Testis (tissue), 2 donors: ENCODE results near the gene NAP1L4.

Experiments used
- POLR2A ChIP-seq: fragments of 450-650 bp; IDR thresholded peaks from one replicate; pipeline ENCODE4 v1.6.1; 2017; ENCODE audit warnings: antibody characterized with exemption, mild to moderate bottlenecking, moderate library complexity
- TF ChIP-seq, protein P1 (sequence below), 3 experiments: fragments of 450-650 bp in 2 of 3; fragments of 200-600 bp in 1 of 3; sonication (generic) in 1 of 3; IDR thresholded peaks; one replicate each; pipeline ENCODE4 v1.5.1; 2016 to 2019; ENCODE audit warnings: antibody characterized with exemption in 3 of 3, mild to moderate bottlenecking in 2 of 3, moderate library complexity in 1 of 3

DNA sequence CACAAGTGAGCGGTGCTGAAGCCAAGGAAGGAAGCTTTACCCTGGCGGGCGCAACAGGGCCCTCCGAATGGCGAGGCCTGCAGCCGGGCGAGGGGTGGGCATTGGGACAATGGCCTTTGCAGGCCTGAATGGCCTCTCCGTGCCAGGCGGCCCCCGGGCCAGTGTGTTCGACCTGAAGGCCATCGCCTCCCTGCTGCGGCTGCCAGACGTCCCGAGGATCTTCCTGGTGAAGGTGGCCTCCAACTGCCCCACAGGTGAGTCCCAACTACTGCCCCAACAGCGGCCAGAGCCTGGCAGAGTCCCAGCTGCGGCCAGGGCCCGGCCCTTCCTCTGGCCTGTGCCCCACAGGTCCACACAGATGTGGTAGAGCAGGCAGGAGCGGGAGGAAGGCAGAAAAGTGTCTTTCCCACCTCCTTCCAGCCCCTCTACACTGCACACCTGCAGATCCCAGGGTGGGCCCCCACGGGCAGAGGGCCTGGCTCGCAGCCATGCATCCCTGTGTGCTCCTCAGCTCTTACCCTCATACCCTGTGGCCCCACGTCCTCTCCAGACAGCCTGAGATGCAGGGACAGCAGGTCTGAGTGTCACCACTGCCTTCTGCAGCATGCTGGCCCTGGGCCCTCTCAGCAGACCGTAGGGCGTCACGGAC lies 74.2 kb downstream of the NAP1L4 start:
- no peak for TF ChIP-seq POLR2A
- TF ChIP-seq, protein P1, sequence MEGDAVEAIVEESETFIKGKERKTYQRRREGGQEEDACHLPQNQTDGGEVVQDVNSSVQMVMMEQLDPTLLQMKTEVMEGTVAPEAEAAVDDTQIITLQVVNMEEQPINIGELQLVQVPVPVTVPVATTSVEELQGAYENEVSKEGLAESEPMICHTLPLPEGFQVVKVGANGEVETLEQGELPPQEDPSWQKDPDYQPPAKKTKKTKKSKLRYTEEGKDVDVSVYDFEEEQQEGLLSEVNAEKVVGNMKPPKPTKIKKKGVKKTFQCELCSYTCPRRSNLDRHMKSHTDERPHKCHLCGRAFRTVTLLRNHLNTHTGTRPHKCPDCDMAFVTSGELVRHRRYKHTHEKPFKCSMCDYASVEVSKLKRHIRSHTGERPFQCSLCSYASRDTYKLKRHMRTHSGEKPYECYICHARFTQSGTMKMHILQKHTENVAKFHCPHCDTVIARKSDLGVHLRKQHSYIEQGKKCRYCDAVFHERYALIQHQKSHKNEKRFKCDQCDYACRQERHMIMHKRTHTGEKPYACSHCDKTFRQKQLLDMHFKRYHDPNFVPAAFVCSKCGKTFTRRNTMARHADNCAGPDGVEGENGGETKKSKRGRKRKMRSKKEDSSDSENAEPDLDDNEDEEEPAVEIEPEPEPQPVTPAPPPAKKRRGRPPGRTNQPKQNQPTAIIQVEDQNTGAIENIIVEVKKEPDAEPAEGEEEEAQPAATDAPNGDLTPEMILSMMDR (IDR thresholded peaks at IDR 0.05) = no peak
